Measurements from ENCODE around the gene KLF5. TPM values are rescaled to one million over a fixed set of nuclear protein-coding genes. Genes with fewer than 3 reads are reported as not detected.

Gene KLF5
- total RNA-seq (ENCODE audit: low replicate concordance) = 0.84 and 0.96 TPM in 2 replicates

- Mint-ChIP-seq H3K27ac (no peak within 1 kb of the TSS), H3K9me3 (no peaks in the 10 kb centered on the region), H3K4me3 (peak within 1 kb of the TSS; percentile 92), H3K27me3 (ENCODE audit: insufficient read depth, low read depth) (peaks cover 30% of the 10 kb centered on the region), H3K4me1 (peaks cover 33% of the 10 kb centered on the region), H3K36me3 (no peaks in the 10 kb centered on the region)
- Histone ChIP-seq H3F3A (ENCODE audit: low read depth) (no peaks in the 10 kb centered on the region), H3K4me2 (peak within 1 kb of the TSS; percentile 95), H4K20me1 (ENCODE audit: low read depth) (peaks cover 6% of the 10 kb centered on the region), H3K27me3 (peaks cover 71% of the 10 kb centered on the region), H3K36me3 (no peaks in the 10 kb centered on the region), H3K27ac (no peak within 1 kb of the TSS), H3K9me3 (ENCODE audit: low read depth) (no peaks in the 10 kb centered on the region), H3K9ac (no peak within 1 kb of the TSS), H3K79me2 (ENCODE audit: low read depth) (no peaks in the 10 kb centered on the region), H3K4me3 (peak within 1 kb of the TSS; percentile 64), H3K4me1 (no peaks in the 10 kb centered on the region), H2AFZ (replicated peaks) (peak within 1 kb of the TSS; percentile 94)
- no peak for TF ChIP-seq EZH2phosphoT487 (IDR thresholded peaks at IDR 0.05)
- TF ChIP-seq, protein P1, sequence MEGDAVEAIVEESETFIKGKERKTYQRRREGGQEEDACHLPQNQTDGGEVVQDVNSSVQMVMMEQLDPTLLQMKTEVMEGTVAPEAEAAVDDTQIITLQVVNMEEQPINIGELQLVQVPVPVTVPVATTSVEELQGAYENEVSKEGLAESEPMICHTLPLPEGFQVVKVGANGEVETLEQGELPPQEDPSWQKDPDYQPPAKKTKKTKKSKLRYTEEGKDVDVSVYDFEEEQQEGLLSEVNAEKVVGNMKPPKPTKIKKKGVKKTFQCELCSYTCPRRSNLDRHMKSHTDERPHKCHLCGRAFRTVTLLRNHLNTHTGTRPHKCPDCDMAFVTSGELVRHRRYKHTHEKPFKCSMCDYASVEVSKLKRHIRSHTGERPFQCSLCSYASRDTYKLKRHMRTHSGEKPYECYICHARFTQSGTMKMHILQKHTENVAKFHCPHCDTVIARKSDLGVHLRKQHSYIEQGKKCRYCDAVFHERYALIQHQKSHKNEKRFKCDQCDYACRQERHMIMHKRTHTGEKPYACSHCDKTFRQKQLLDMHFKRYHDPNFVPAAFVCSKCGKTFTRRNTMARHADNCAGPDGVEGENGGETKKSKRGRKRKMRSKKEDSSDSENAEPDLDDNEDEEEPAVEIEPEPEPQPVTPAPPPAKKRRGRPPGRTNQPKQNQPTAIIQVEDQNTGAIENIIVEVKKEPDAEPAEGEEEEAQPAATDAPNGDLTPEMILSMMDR (IDR thresholded peaks at IDR 0.05) = no peak
- no peak for TF ChIP-seq EZH2 (IDR thresholded peaks at IDR 0.05)
- DNase-seq (ENCODE audit: low spot score) = peak; percentile 98
Measured at GRCh38 chr13:73058736-73059459, at the start of gene KLF5. Gene KLF5, plus strand, starts transcription at chr13:73059005. Its CDS starts 323 bp downstream, at chr13:73059328.

DNA sequence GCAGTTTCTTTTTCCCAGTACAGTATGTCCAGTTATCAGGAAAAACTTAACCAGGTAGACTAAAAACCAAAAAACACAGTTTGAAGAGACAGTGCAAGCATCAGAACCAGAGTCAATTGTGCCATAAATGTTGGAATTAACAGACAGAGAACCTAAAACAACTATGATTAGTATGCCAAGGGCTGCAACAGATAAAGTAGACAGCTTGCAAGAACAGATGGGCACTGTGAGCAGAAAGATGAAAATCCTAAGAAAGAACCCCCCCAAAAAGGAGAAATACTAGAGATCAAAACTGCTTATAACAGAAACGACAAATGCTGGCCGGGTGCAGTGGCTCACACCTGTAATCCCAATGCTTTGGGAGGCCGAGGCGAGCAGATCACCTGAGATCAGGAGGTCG, 47.1 kb upstream of the KLF5 start:
- Histone ChIP-seq H3K9me3 (ENCODE audit: low read depth) (no peaks in the 10 kb centered on the region), H3K79me2 (ENCODE audit: low read depth) (no peaks in the 10 kb centered on the region), H3K27ac (no peak overlapping the region), H3K4me3 (no peak overlapping the region), H3K27me3 (no peaks in the 10 kb centered on the region), H3F3A (ENCODE audit: low read depth) (no peaks in the 10 kb centered on the region), H3K9ac (no peak overlapping the region), H3K4me1 (no peaks in the 10 kb centered on the region), H3K36me3 (peaks cover 3% of the 10 kb centered on the region), H2AFZ (replicated peaks) (no peak overlapping the region), H3K4me2 (no peak overlapping the region), H4K20me1 (ENCODE audit: low read depth) (no peaks in the 10 kb centered on the region)
- H3K4me1 Mint-ChIP-seq = no peaks in the 10 kb centered on the region
- DNase-seq (ENCODE audit: low spot score) = no peak
- H3K4me3 Mint-ChIP-seq = no peak overlapping the region
- H3K27me3 Mint-ChIP-seq (ENCODE audit: insufficient read depth, low read depth) = no peaks in the 10 kb centered on the region
- TF ChIP-seq, protein P1 (IDR thresholded peaks at IDR 0.05) = no peak
- no peak for TF ChIP-seq EZH2phosphoT487 (IDR thresholded peaks at IDR 0.05)
- TF ChIP-seq EZH2 (IDR thresholded peaks at IDR 0.05) = no peak
- peaks cover 2% of the 10 kb centered on the region for H3K9me3 Mint-ChIP-seq
- H3K36me3 Mint-ChIP-seq = peaks cover 17% of the 10 kb centered on the region
- no peak overlapping the region for H3K27ac Mint-ChIP-seq

DNA sequence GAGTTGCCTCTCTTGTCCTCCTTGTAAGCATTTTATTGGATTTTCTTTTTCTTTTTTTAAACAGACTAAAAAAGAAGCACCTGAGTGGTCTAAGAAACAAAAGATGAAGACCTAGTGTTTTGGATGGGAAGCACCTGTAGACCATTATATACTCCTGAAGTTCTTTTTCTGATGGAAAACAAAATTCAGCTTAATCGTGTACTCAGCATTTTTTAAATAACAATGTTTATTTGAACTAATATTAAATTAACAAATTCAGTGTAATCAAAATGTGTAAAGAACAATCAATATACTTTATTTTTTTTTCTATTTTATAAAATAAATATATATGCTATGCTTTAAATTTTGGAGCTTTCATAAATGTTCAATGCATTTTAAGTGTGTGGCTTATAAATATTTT, 43.0 kb upstream of the KLF5 start:
- Histone ChIP-seq H3K4me1 (no peaks in the 10 kb centered on the region), H3K4me2 (no peak overlapping the region), H3K9ac (no peak overlapping the region), H2AFZ (replicated peaks) (no peak overlapping the region), H3K27me3 (no peaks in the 10 kb centered on the region), H3K36me3 (peaks cover 3% of the 10 kb centered on the region), H3K79me2 (ENCODE audit: low read depth) (no peaks in the 10 kb centered on the region), H3F3A (ENCODE audit: low read depth) (no peaks in the 10 kb centered on the region), H3K9me3 (ENCODE audit: low read depth) (no peaks in the 10 kb centered on the region), H3K27ac (no peak overlapping the region), H3K4me3 (no peak overlapping the region), H4K20me1 (ENCODE audit: low read depth) (no peaks in the 10 kb centered on the region)
- H3K27me3 Mint-ChIP-seq (ENCODE audit: insufficient read depth, low read depth) = no peaks in the 10 kb centered on the region
- no peaks in the 10 kb centered on the region for H3K4me1 Mint-ChIP-seq
- no peak overlapping the region for H3K4me3 Mint-ChIP-seq
- peaks cover 22% of the 10 kb centered on the region for H3K36me3 Mint-ChIP-seq
- no peak overlapping the region for H3K27ac Mint-ChIP-seq
- TF ChIP-seq EZH2phosphoT487 (IDR thresholded peaks at IDR 0.05) = no peak
- TF ChIP-seq, protein P1 (IDR thresholded peaks at IDR 0.05) = no peak
- TF ChIP-seq EZH2 (IDR thresholded peaks at IDR 0.05) = no peak
- DNase-seq (ENCODE audit: low spot score) = no peak
- peaks cover 2% of the 10 kb centered on the region for H3K9me3 Mint-ChIP-seq
